Thoracic aorta (tissue), 2 donors: ENCODE results near the gene KIF6. TPM values are rescaled to one million over a fixed set of nuclear protein-coding genes. Genes with fewer than 3 reads are reported as not detected.

Experiments used
- ATAC-seq: fragments of 150-250 bp; one replicate; pipeline ENCODE4 v1.8.0; 2017; ENCODE audit warnings: low read depth; ENCODE audit not compliant: insufficient number of reproducible peaks, low FRiP score
- DNase-seq: peaks from one replicate; pipeline ENCODE4 v3.0.0-alpha.2; 2020; ENCODE audit warnings: low spot score
- H3K27ac ChIP-seq, 2 donors: fragments of 200-600 bp; sonication (generic); 1 replicate in 1 of 2; 2 replicates in 1 of 2; pipeline ENCODE4 v1.5.1; 2016; ENCODE audit warnings: mild to moderate bottlenecking in 2 of 2, moderate library complexity in 2 of 2
- H3K27me3 ChIP-seq: fragments of 200-600 bp; sonication (generic); replicated peaks from 2 replicates; pipeline ENCODE4 v1.6.0; 2016; ENCODE audit warnings: mild to moderate bottlenecking; ENCODE audit not compliant: insufficient read depth
- H3K36me3 ChIP-seq: fragments of 200-600 bp; sonication (generic); one replicate; pipeline ENCODE4 v1.5.1; 2016
- H3K4me1 ChIP-seq, 2 donors: fragments of 200-600 bp; sonication (generic); 1 replicate in 1 of 2; 2 replicates in 1 of 2; pipeline versions ENCODE4 v1.5.1 to v1.6.0; 2016; ENCODE audit warnings: low read depth in 2 of 2, mild to moderate bottlenecking in 1 of 2; ENCODE audit not compliant: control insufficient read depth in 1 of 2
- H3K4me3 ChIP-seq: fragments of 200-600 bp; sonication (generic); 2 replicates; pipeline ENCODE4 v1.5.1; 2016; ENCODE audit warnings: mild to moderate bottlenecking
- H3K9me3 ChIP-seq: fragments of 200-600 bp; sonication (generic); 2 replicates; pipeline ENCODE4 v1.5.1; 2016
- CTCF ChIP-seq: fragments of 200-600 bp; sonication (generic); IDR thresholded peaks from one replicate; pipeline ENCODE4 v1.5.1; 2019; ENCODE audit warnings: antibody characterized with exemption
- total RNA-seq, 2 donors: library from RNA; depleted of rRNA; stranded (reverse); fragments of >200 nt; gene quantifications; one replicate each; pipeline versions ENCODE4 v1.1.0 to v1.2.3, GENCODE V29; 2016

Gene KIF6
- total RNA-seq, 2 donors from 2014 or later = not detected

- ATAC-seq = no peak
- DNase-seq = no peak
- no peak overlapping the region for H3K27ac ChIP-seq
- no peak for TF ChIP-seq CTCF
- H3K4me1 ChIP-seq = no peaks in the 10 kb centered on the region
- no peaks in the 10 kb centered on the region for H3K9me3 ChIP-seq
- no peak overlapping the region for H3K4me3 ChIP-seq
- no peaks in the 10 kb centered on the region for H3K36me3 ChIP-seq
- H3K27me3 ChIP-seq = no peaks in the 10 kb centered on the region
These were observed 335.8 kb downstream of the KIF6 start for GRCh38 chr6:39389484-39389767.

DNA sequence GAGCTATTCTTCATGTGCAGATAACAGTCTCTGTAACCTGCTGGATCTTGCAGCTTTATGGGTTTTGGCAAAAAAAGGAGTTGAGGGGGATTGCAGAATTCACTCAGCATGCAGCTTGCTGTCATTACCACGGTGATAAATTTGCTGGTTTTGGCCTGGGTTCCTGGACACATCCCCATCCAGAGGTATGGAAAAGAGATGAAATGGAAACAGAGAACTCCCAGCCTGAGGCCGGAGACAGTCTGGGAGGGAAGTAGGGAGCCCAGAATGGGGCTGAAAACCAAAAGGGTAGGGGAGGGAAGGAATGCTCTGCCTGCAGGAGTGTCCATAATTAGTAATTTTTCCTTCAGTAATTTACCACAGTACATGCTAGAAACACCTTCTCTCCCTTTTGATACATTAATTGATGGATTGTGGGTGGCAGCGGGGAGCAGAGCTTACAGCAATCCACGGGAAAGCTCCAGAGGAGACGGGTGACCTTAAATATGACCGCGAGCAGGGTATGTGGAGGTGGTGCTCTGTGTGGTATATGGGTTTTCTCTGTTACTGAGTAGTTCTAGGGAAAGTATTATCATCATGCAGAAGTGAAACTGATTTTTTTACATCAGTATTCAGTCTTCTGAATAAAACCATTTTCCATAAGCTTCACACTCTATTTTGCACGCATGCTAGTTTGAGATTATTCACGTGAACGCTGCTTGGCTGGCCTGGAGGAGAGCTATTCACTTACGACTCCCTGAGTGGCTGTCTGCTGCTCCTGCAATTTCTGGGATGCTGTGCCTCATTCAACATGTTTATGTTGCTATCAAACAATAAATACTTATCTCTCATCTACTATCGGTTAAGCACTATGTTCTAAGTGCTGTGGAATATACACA lies 336.4 kb downstream of the KIF6 start:
- Histone ChIP-seq H3K36me3 (no peaks in the 10 kb centered on the region), H3K27ac (no peak overlapping the region), H3K27me3 (no peaks in the 10 kb centered on the region), H3K4me1 (no peaks in the 10 kb centered on the region), H3K9me3 (no peaks in the 10 kb centered on the region), H3K4me3 (no peak overlapping the region)
- DNase-seq = no peak
- no peak for TF ChIP-seq CTCF
- no peak for ATAC-seq

DNA sequence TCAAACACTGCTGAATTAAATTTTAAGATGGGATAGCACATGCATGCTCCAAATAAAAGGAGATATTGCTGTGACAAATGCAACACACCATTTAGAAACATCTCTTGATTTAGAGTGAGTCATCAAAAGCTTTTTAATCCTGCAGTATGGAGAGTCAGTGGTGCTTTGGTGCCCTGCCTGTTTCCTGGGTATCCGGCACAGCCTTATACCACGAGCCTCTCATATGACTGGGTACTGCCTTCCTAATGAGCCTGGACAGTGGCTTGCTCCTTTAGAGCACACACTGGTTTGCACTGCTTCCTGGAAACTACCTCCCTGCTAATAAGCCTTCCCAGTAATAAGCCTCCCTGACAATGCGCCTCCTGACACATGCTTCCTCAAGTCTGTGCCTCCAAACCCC lies 337.4 kb downstream of the KIF6 start:
- DNase-seq = no peak
- H3K27me3 ChIP-seq = no peaks in the 10 kb centered on the region
- no peak overlapping the region for H3K27ac ChIP-seq
- peaks cover 0 to 2% of the 10 kb centered on the region in 2 donors for H3K4me1 ChIP-seq
- no peak for ATAC-seq
- H3K36me3 ChIP-seq = no peaks in the 10 kb centered on the region
- no peak overlapping the region for H3K4me3 ChIP-seq
- TF ChIP-seq CTCF = no peak
- H3K9me3 ChIP-seq = no peaks in the 10 kb centered on the region

DNA sequence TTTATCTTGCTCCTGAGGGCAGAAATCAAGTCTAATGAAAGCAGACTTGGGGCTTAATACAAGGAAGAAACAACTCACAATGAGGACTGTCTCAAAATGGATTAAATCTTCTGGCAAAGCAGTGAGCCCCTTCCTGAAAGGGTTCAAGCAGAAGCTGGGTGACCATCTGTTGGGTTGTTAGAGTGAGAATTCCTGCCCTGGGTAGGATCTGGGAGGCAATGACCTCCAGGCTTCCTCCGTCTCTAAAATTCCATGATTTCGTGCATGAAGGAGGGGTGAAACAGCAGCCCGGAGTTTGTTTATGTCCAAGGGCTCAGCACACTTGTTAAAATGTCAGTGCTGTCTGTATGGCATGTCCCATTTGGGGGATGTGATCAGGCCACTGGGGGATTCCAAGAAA lies 338.7 kb downstream of the KIF6 start:
- peaks cover 0 to 8% of the 10 kb centered on the region in 2 donors for H3K4me1 ChIP-seq
- H3K27me3 ChIP-seq = no peaks in the 10 kb centered on the region
- TF ChIP-seq CTCF = no peak
- no peak for ATAC-seq
- H3K9me3 ChIP-seq = no peaks in the 10 kb centered on the region
- no peak overlapping the region for H3K27ac ChIP-seq
- H3K4me3 ChIP-seq = no peak overlapping the region
- no peaks in the 10 kb centered on the region for H3K36me3 ChIP-seq
- DNase-seq = no peak

- Histone ChIP-seq H3K4me3 (no peak overlapping the region), H3K36me3 (no peaks in the 10 kb centered on the region), H3K4me1 (peaks cover 0 to 8% of the 10 kb centered on the region in 2 donors), H3K27ac (no peak overlapping the region), H3K9me3 (no peaks in the 10 kb centered on the region), H3K27me3 (no peaks in the 10 kb centered on the region)
- DNase-seq (no peak), ATAC-seq (no peak)
- TF ChIP-seq CTCF = no peak
These were observed 343.6 kb downstream of the KIF6 start for GRCh38 chr6:39381550-39382140.
